ENCODE data around the gene TMEM125. TPM values are rescaled to one million over a fixed set of nuclear protein-coding genes. Genes with fewer than 3 reads are reported as not detected.

TMEM125 gene
- total RNA-seq, 1 donor from 2014 or later: 0.52 TPM

DNA sequence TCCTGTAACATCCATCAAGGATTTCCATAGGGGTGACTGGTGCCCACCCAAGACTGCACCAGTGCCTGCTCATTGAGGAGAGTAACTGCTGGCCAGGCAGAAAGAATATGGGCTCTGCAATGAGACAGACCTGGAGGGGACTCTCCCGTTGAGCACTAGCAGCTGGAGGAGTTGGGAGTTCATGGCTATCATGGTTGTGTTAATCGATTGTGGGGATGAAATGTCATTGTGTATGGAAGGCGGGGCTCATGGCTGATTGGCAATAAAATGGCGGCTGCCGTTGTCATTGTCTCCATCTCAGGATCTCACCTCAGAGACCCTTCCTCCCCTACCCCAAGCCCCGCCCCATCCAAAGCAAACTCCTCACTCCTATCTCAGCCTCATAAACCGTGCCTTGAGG is 3.9 kb downstream of the TMEM125 start:
- Histone ChIP-seq H3K4me1 (ENCODE audit: control insufficient read depth in 3 of 3, insufficient read depth in 3 of 3, low read length in 3 of 3) (no peaks in the 10 kb centered on the region), H3K36me3 (ENCODE audit: control insufficient read depth in 3 of 3, insufficient read depth in 3 of 3, low read length in 3 of 3) (no peaks in the 10 kb centered on the region), H3K9ac (ENCODE audit: low read depth in 1 of 3, low read length in 3 of 3) (no peak overlapping the region), H3K4me3 (ENCODE audit: low read length in 3 of 3) (no peak overlapping the region), H3K27me3 (ENCODE audit: control insufficient read depth in 3 of 3, insufficient read depth in 3 of 3, low read length in 3 of 3) (peaks cover 32 to 41% (median 38%) of the 10 kb centered on the region in 3 donors), H3K9me3 (ENCODE audit: control insufficient read depth in 3 of 3, low read length in 3 of 3) (no peaks in the 10 kb centered on the region), H3K27ac (ENCODE audit: low read depth, low read length) (no peak overlapping the region)

DNA sequence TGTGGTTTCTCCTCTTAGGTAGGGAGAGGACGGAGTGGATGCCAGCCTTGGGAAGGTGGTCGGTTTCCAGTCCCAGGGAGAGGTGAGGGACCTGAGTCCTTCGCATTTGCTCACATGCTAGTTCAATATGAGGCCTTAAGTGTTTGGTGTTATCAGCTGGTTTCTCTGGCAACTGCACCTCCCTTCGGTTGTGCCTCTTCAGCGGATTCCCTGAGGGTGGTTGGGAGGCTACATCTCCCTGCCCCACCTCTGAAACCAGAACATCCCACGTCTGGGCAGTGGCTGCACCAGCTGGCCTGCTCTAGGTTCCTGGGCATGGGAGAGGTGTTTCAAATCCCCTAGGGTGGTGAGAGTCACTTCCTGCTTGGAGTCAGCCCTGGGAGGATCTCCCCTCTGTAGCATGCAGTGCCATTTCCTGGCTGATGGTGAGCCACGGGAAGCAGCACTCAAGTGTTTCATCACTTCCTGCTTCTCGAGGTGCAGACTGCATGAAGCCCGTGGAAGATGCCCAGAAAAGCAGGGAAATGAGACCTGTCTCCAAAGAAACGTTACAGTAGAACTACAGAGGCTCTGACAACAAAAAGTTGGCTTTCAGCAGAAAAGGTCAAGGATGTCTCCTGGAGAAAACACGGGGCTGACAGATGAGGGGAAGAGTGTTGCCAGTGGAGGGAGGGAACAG is 4.5 kb downstream of the TMEM125 start:
- no peaks in the 10 kb centered on the region for H3K9me3 ChIP-seq (ENCODE audit: control insufficient read depth in 3 of 3, low read length in 3 of 3)
- no peak overlapping the region for H3K9ac ChIP-seq (ENCODE audit: low read depth in 1 of 3, low read length in 3 of 3)
- H3K4me3 ChIP-seq (ENCODE audit: low read length in 3 of 3): no peak overlapping the region
- H3K4me1 ChIP-seq (ENCODE audit: control insufficient read depth in 3 of 3, insufficient read depth in 3 of 3, low read length in 3 of 3): no peaks in the 10 kb centered on the region
- H3K36me3 ChIP-seq (ENCODE audit: control insufficient read depth in 3 of 3, insufficient read depth in 3 of 3, low read length in 3 of 3): no peaks in the 10 kb centered on the region
- no peak overlapping the region for H3K27ac ChIP-seq (ENCODE audit: low read depth, low read length)
- H3K27me3 ChIP-seq (ENCODE audit: control insufficient read depth in 3 of 3, insufficient read depth in 3 of 3, low read length in 3 of 3): peaks cover 32 to 41% (median 37%) of the 10 kb centered on the region in 3 donors

DNA sequence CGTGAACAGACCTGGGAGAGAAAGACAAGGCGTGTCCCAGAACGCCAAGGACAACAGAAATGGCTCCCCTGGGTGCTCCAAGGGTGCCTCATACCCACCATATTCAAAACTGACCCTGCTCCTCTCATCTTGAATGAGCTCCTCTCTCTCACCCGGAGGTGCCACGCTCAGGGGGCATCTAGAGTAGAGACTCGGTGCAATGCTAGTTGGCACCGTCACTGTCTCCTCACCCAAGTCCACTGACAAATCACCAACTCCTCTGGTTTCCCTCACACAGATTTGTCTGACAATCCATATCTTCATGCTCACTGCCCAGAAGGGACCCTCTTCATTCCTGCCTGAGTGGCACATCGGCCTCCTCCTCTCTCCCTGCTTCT is 5.0 kb downstream of the TMEM125 start:
- no peak overlapping the region for H3K4me3 ChIP-seq (ENCODE audit: low read length in 3 of 3)
- no peaks in the 10 kb centered on the region for H3K36me3 ChIP-seq (ENCODE audit: control insufficient read depth in 3 of 3, insufficient read depth in 3 of 3, low read length in 3 of 3)
- H3K27ac ChIP-seq (ENCODE audit: low read depth, low read length): no peak overlapping the region
- H3K27me3 ChIP-seq (ENCODE audit: control insufficient read depth in 3 of 3, insufficient read depth in 3 of 3, low read length in 3 of 3): peaks cover 27 to 36% (median 34%) of the 10 kb centered on the region in 3 donors
- no peak overlapping the region for H3K9ac ChIP-seq (ENCODE audit: low read depth in 1 of 3, low read length in 3 of 3)
- no peaks in the 10 kb centered on the region for H3K9me3 ChIP-seq (ENCODE audit: control insufficient read depth in 3 of 3, low read length in 3 of 3)
- H3K4me1 ChIP-seq (ENCODE audit: control insufficient read depth in 3 of 3, insufficient read depth in 3 of 3, low read length in 3 of 3): no peaks in the 10 kb centered on the region

DNA sequence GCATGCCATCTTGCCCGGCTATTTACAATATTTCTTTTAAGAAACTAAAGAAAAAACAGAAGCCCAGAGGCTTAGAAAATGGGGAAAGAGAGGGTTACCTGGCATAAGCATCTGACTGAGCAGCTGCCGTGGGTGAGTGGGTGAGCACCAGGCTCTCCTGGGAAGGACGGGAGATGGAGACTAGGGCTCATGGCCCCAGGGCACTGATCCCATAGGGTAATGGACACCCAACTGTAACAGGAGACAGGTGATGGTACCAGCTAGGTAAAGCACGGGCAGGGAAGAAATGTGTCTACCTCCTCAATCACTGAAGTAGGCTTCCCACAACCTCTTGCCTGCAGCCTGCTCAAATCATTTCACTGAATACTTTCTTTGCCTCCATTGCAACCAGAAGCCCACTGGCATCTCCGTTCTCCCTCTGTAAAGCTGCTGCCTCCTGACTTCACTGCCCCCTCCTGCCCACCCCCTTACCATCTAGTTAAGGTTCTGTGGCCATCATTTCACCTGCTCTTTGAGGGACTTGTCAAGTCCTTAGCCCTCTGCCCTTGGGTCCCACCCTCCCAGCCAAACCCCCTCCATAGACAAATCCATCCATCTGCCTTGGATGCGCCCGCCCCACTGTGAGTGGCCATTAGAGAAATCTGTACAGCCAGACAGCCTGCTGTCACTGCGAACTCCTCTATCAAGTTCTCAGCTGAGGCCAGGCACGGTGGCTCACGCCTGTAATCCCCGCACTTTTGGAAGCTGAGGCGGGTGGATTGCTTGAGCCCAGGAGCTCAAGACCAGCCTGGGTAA is 6.2 kb downstream of the TMEM125 start:
- no peak overlapping the region for H3K4me3 ChIP-seq (ENCODE audit: low read length in 3 of 3)
- peaks cover 18 to 27% (median 26%) of the 10 kb centered on the region in 3 donors for H3K27me3 ChIP-seq (ENCODE audit: control insufficient read depth in 3 of 3, insufficient read depth in 3 of 3, low read length in 3 of 3)
- H3K4me1 ChIP-seq (ENCODE audit: control insufficient read depth in 3 of 3, insufficient read depth in 3 of 3, low read length in 3 of 3): no peaks in the 10 kb centered on the region
- H3K36me3 ChIP-seq (ENCODE audit: control insufficient read depth in 3 of 3, insufficient read depth in 3 of 3, low read length in 3 of 3): no peaks in the 10 kb centered on the region
- no peaks in the 10 kb centered on the region for H3K9me3 ChIP-seq (ENCODE audit: control insufficient read depth in 3 of 3, low read length in 3 of 3)
- H3K27ac ChIP-seq (ENCODE audit: low read depth, low read length): no peak overlapping the region
- H3K9ac ChIP-seq (ENCODE audit: low read depth in 1 of 3, low read length in 3 of 3): no peak overlapping the region

DNA sequence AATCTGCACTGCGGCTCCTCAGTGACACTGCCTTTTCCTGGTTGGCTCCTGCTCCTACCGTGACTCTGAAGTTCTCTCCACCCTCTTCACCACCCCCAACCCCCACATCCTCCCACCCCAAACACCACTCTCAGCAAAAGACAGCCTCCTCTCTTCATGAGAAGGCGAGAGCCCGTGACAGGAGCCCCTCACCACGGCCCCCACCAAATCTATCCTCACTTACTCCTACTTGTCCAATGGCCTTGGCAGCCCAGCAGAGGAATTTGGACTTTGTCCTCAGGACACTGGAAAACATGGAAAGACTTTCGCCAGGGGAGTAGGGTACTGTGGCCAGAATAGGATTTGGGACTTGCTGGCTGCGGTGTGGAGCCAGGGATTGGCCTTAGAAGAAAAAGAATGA is 6.9 kb downstream of the TMEM125 start:
- Histone ChIP-seq H3K9ac (ENCODE audit: low read depth in 1 of 3, low read length in 3 of 3) (no peak overlapping the region), H3K27me3 (ENCODE audit: control insufficient read depth in 3 of 3, insufficient read depth in 3 of 3, low read length in 3 of 3) (peaks cover 11 to 21% (median 19%) of the 10 kb centered on the region in 3 donors), H3K4me1 (ENCODE audit: control insufficient read depth in 3 of 3, insufficient read depth in 3 of 3, low read length in 3 of 3) (no peaks in the 10 kb centered on the region), H3K4me3 (ENCODE audit: low read length in 3 of 3) (no peak overlapping the region), H3K27ac (ENCODE audit: low read depth, low read length) (no peak overlapping the region), H3K9me3 (ENCODE audit: control insufficient read depth in 3 of 3, low read length in 3 of 3) (no peaks in the 10 kb centered on the region), H3K36me3 (ENCODE audit: control insufficient read depth in 3 of 3, insufficient read depth in 3 of 3, low read length in 3 of 3) (no peaks in the 10 kb centered on the region)

DNA sequence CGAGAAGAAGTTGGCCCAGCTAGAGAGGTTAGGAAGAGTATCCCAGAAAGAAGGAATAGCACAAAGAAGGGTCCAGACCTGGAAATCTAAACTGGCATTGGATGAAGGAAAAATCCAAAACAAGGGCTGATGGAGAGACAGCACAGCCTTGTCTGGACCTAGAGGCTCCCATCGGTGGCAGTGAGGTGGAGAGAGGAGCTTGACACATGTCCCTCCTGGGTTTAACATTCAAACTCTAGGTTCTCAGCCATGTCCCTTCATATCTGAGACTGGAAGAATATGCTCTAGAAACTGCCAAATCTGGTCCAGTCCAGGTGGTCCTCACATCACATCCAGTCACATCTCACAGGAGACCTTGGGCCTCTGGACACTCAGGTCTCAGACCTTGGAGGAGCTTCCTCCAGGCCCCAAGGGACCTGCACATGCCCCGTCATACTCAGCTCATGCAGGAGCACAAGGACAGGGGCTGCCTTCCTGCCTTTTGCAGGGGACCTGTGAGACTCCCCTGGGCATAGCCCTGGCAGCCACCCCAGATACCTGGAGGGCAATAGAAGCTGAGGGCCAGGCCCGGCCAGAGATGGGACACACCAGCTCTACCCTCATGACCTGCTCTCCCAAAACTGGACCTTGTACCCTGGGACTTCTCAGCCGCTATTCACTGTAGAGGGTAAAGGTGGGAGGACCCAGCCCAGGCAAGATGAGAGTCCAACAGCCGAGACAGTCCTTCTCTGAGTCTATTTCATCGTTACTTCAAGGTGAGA is 7.5 kb downstream of the TMEM125 start:
- Histone ChIP-seq H3K27me3 (ENCODE audit: control insufficient read depth in 3 of 3, insufficient read depth in 3 of 3, low read length in 3 of 3) (peaks cover 6 to 16% (median 14%) of the 10 kb centered on the region in 3 donors), H3K4me3 (ENCODE audit: low read length in 3 of 3) (no peak overlapping the region), H3K9ac (ENCODE audit: low read depth in 1 of 3, low read length in 3 of 3) (no peak overlapping the region), H3K4me1 (ENCODE audit: control insufficient read depth in 3 of 3, insufficient read depth in 3 of 3, low read length in 3 of 3) (no peaks in the 10 kb centered on the region), H3K36me3 (ENCODE audit: control insufficient read depth in 3 of 3, insufficient read depth in 3 of 3, low read length in 3 of 3) (no peaks in the 10 kb centered on the region), H3K9me3 (ENCODE audit: control insufficient read depth in 3 of 3, low read length in 3 of 3) (no peaks in the 10 kb centered on the region), H3K27ac (ENCODE audit: low read depth, low read length) (no peak overlapping the region)

DNA sequence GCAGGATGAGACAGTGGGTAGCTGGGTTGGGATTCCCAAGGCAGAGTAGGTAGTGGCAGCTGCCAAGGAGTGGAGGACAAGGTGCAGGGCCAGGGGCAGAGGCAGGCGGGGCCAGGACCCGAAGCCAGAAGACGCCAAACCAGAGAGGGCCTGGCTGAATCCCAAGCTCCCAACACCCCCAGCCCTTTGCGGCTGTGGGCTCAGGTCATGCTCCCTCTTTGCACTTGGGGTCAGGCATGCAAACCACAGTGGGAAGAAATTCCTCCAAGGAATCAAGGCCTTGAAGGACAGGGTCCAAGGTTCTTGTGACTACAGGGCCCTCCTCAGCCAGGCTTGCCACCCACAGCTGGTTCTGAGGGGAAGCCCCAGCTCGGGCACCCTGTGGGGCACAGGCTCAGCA is 9.4 kb downstream of the TMEM125 start:
- Histone ChIP-seq H3K9ac (ENCODE audit: low read depth in 1 of 3, low read length in 3 of 3) (no peak overlapping the region), H3K4me1 (ENCODE audit: control insufficient read depth in 3 of 3, insufficient read depth in 3 of 3, low read length in 3 of 3) (no peaks in the 10 kb centered on the region), H3K4me3 (ENCODE audit: low read length in 3 of 3) (no peak overlapping the region), H3K36me3 (ENCODE audit: control insufficient read depth in 3 of 3, insufficient read depth in 3 of 3, low read length in 3 of 3) (no peaks in the 10 kb centered on the region), H3K27me3 (ENCODE audit: control insufficient read depth in 3 of 3, insufficient read depth in 3 of 3, low read length in 3 of 3) (peaks cover 4 to 13% (median 6%) of the 10 kb centered on the region in 3 donors), H3K27ac (ENCODE audit: low read depth, low read length) (no peak overlapping the region), H3K9me3 (ENCODE audit: control insufficient read depth in 3 of 3, low read length in 3 of 3) (no peaks in the 10 kb centered on the region)

DNA sequence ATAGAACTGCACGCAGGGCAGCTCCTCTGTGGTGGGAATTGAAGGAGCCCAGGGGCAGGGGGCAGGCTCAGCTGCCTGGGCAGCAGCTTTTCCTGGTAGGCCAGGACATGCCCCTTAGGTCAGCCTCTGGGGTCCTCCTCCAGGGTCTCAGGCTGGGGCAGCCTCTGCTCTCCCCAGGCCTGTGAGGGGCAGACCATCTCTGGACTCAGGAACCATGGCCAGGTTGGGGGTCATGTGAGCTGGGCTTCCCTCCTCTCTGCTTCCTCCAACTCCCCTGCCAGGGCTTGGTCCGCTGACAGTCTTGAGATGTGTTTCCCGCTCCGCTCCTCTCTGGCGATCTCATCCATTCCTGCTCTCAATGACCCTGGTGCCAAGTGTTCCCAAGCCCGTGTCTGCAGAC is 9.9 kb downstream of the TMEM125 start:
- H3K4me1 ChIP-seq (ENCODE audit: control insufficient read depth in 3 of 3, insufficient read depth in 3 of 3, low read length in 3 of 3): no peaks in the 10 kb centered on the region
- H3K4me3 ChIP-seq (ENCODE audit: low read length in 3 of 3): no peak overlapping the region
- H3K27me3 ChIP-seq (ENCODE audit: control insufficient read depth in 3 of 3, insufficient read depth in 3 of 3, low read length in 3 of 3): peaks cover 4 to 13% (median 6%) of the 10 kb centered on the region in 3 donors
- no peak overlapping the region for H3K9ac ChIP-seq (ENCODE audit: low read depth in 1 of 3, low read length in 3 of 3)
- no peaks in the 10 kb centered on the region for H3K36me3 ChIP-seq (ENCODE audit: control insufficient read depth in 3 of 3, insufficient read depth in 3 of 3, low read length in 3 of 3)
- no peaks in the 10 kb centered on the region for H3K9me3 ChIP-seq (ENCODE audit: control insufficient read depth in 3 of 3, low read length in 3 of 3)
- no peak overlapping the region for H3K27ac ChIP-seq (ENCODE audit: low read depth, low read length)

DNA sequence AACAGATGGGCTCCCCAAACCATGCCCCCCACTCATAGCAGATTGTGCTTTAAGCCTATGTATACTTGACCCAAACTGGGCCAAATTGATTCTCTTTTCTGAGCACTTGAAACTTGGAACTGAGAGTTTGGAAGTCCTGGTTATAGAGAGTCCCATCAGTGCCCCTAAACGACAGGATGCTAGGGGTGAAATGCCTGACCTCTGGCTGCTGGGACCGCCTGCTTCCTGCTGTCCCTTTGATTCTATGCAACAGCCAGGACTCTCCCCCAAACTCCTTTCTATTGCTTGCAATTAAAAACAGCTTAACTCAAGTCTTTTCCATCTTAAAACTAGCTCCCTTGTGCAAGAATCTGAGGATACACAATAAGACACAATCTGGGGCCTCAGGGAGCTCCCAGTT is 10.9 kb downstream of the TMEM125 start:
- Histone ChIP-seq H3K4me1 (ENCODE audit: control insufficient read depth in 3 of 3, insufficient read depth in 3 of 3, low read length in 3 of 3) (no peaks in the 10 kb centered on the region), H3K27ac (ENCODE audit: low read depth, low read length) (no peak overlapping the region), H3K9me3 (ENCODE audit: control insufficient read depth in 3 of 3, low read length in 3 of 3) (no peaks in the 10 kb centered on the region), H3K9ac (ENCODE audit: low read depth in 1 of 3, low read length in 3 of 3) (no peak overlapping the region), H3K36me3 (ENCODE audit: control insufficient read depth in 3 of 3, insufficient read depth in 3 of 3, low read length in 3 of 3) (no peaks in the 10 kb centered on the region), H3K4me3 (ENCODE audit: low read length in 3 of 3) (no peak overlapping the region), H3K27me3 (ENCODE audit: control insufficient read depth in 3 of 3, insufficient read depth in 3 of 3, low read length in 3 of 3) (peaks cover 4 to 7% (median 6%) of the 10 kb centered on the region in 3 donors)

Data from skeletal muscle tissue (tissue), 4 donors.